Pulmonary artery endothelial cell (primary cell): Measurements from ENCODE around the gene RBPMS2. TPM values are rescaled to one million over a fixed set of nuclear protein-coding genes. Genes with fewer than 3 reads are reported as not detected.

Experiments
- DNase-seq: peaks from one replicate; pipeline ENCODE4 v3.0.0-alpha.2; 2011; ENCODE audit warnings: low read depth, low spot score
- total RNA-seq: library from RNA; depleted of rRNA; stranded (reverse); fragments of >200 nt; gene quantifications from 2 replicates; pipeline ENCODE4 v1.2.3, GENCODE V29; 2014

The RBPMS2 gene
- total RNA-seq, 1 donor from 2014 or later = 0.07 TPM

DNA sequence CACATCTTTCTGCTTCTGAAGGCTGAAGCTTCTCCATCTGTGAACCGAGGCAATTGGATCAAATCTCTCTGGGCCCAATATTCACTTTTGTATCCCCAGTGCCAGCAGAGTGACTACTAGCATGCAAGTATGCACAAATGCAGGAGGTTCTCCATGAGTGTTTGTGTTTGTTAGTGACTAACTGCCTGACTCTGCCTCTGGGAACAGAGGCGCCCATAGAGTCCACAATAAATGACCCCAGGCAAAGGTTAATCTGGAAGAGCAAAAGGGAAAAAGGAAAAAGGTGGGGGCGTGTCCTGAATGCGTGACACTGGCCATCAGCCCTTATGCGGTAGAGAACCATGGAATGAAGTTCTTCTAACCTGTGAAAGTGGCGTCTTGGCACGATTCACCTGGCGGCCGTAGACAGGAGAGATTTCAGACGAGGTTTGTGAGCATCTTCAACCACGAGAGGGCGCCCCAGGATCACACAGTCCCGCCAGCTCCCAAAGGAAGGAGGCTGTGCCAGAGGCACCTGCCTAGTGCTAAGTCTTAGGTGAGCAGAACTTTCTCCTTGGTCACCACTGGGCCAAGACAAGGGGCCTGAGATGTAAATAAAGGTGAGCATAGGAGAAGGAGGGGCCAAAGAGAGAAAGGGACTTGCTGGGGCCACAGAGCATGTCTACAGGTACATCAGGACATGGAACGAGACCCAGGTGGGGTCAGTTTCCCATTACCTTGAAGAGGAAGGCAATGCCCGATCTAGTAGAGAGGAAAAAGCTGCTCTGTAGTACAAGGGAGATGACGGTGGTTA is 44.2 kb downstream of the RBPMS2 start:
- DNase-seq = no peak

DNA sequence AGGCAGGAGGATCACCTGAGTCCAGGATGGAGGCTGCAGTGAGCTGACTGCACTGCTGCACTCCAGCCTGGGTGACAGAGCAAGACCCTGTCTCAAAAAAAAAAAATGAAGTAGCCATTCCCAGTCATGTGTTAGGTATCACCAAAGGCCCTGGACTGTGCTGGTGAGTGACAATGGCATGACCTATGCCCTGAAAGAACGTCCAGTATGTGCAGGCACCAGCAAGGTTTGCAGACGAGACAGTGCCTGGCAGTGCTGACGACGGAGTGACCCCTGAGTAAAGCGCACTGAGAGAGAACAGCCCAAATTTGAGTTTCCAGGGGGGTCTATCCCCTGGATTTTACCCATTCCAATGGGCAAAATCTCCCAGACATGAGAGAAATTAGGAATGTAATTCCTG is 45.2 kb downstream of the RBPMS2 start:
- no peak for DNase-seq

DNA sequence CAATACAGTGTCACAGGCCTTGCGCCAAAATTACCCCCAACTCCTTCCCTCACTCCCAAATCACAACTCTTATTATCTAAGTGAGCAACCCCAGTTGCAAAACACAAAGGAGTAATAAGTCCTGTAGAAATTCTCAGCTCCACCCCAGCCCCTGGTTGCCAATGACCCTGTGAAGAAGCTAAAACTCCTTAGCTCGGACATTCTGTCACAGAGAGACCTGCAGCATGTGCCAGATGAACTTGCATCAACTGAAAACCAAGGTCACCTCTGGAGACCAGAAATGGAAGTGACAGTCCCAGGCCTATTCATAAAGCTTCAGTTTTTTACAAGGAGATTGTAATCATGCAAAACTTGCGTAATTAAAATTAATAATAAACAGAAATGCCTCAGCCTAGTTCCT is 55.2 kb downstream of the RBPMS2 start:
- no peak for DNase-seq

DNA sequence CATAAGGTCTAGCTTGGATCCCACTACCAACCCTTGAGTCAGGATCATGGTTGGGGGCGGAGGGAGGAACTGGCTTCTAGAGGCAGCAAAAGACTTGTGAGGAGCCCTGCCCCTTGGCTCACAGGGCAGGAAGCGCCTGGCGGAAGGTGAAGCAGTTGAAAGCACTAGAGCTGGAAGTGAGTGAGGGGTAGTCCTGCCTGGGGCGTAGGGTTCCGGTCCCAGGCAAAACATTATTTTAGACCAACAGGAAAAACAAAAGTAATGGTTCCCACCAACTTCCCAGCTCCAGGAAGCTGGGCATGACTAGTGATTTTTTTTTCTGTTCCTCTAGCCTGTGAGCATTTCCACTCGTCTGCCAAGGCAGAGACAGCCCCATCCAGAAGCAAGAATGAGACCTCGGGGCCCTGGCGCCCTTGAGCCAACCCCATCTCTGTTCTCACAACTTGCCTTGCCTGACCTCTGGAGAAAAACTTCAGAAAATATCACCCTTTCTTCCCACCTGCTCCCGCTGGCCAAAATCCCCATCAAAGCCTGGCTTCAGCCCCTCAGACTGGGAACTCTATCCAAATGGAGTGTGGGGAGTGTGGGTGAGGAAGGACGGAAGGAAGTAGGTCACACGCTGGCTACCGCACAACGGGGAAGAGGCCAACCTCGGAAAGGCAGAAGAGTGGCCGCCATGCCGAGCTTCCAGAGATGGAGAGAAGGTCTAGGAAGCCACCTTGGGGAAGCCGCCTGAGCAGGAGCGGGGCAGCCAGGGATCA is 57.5 kb downstream of the RBPMS2 start:
- DNase-seq = no peak

DNA sequence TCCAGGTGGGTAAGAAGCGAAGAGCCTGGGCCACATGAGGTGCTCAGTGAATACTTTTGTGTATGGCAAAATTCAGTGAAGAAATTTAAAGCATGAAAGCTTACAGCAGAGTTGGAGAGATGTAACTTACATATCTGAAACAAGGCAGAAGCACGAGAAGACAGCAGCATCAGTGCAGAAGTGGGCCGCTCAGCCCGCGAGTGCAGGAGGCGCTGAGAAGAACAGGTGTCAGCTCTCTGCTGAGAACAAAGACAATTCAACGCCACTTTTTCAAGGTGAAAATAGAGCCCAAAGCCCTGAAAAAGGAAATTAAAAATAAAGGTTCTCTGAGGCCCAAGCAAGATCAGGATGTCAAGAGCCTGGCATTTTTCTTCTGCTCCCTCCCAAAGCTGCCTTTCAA is 58.3 kb downstream of the RBPMS2 start:
- DNase-seq = no peak

DNA sequence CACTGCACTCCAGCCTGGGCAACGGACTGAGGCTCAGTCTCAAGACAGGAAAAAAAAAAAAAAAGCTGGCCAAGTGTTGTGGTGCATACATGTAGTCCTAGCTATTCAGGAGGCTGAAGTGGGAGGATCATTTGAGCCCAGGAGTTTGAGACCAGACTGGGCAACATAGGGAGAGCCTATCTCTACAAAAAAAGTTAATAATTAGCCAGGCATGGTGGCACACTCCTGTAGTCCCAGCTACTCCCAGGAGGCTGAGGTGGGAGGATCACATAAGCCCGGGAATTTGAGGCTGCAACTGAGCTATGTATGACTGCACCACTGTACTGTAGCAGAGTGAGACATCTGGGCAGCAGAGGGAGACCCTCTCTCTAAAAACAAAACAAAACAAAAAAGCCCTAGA is 58.9 kb downstream of the RBPMS2 start:
- no peak for DNase-seq

DNA sequence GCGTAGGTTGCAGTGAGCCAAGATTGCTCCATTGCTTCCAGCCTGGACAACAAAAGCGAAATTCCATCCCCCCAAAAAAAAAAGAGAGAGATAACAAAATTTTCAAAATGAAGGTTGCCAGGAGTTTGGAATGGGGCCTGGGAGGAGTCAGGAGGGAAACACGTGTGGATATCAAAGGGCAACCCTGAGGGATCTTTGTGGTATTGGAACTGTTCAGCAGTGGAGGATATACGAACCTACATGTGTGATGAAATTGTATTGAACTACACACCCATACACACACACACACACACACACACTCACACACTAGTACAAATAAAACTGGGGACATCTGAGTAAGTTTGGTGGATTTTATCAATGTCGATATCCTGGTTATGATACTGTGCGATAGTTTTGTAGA is 61.8 kb downstream of the RBPMS2 start:
- no peak for DNase-seq

DNA sequence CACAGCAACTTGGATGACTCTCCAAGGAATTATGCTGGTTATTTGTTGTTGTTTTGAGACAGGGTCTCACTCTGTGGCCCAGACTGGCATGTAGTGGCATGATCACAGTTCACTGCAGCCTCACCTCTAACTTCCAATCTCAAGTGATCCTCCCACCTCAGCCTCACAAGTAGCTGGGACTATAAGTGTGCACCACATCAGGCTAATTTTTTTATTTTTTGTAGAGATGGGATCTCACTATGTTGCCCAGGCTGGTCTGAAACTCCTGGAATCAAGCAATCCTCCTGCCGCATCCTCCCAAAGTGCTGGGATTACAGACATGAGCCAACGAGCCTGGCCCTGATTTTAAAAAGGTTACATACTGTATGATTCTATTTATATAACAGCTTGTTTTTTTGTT is 63.0 kb downstream of the RBPMS2 start:
- no peak for DNase-seq

DNA sequence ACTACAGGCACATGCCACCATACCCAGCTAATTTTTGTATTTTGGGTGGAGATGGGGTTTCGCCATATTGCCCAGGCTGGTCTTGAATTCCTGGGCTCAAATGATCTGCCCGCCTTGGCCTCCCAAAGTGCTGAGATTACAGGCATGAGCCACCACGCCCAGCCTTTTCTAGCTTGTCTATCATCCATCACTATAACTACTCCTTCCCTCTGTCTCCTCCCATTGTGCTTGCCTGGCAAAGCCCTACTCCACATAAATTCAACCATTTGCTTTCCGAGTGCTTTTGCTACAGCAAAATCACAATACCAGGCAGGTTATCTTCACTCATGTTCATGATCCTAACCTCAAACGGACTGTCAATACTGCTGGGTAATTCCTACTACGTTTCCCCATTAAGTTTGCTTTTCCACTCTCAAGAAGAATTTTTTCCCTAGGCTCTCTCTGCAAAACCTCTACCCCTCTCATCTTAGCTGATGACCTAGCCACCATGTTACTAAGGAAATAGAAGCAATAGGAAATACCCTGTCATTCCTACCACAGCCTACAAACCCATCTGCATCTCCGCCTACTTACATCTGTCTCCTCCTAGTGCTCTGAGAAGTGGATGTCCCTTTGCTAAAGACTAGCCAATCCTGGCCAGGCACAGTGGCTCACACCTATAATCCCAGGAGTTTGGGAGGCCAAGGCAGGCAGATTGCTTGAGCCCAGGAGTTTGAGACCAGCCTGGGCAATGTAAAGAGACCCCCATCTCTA is 64.5 kb downstream of the RBPMS2 start:
- no peak for DNase-seq

DNA sequence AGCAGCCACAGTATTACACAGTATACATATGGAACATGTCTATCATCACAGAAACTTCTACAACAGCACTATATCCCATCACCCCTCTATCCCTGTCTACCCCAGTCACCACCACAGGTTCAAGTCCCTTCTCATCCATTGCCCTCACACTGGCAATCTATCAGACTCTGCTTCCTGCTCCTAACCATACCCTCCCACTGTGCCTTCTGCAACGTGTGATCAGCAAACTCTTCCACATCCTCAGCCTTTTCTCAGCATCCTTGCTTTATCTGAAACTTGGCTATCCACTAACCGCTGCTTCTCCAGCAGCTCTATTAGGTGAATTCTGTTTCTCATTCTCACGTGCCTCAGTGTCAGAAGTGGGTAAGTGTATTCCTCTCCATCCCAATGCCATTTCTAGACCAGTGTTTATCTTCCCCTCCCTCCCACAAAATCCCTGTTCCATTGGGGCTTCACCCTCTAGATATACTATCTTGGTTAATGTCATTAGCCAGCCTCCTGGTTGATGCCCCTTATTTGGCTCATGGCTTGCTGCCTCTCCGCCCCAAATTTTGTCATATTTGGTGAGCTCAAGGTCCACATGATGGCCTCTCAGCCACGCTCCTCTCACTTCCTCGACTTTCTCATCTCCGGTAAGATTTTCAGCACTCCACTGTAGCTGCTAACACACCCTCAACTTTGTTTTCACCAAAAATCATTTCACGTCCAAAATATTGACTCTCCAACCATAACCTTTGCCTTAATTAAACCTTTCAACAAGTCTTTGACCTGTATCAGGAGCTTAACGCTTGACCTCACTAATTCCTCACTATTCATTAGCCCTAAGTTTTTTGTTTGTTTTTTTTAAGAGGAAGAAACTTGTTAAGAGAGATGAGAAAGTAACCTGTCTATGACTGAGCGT is 69.1 kb downstream of the RBPMS2 start:
- no peak for DNase-seq

DNA sequence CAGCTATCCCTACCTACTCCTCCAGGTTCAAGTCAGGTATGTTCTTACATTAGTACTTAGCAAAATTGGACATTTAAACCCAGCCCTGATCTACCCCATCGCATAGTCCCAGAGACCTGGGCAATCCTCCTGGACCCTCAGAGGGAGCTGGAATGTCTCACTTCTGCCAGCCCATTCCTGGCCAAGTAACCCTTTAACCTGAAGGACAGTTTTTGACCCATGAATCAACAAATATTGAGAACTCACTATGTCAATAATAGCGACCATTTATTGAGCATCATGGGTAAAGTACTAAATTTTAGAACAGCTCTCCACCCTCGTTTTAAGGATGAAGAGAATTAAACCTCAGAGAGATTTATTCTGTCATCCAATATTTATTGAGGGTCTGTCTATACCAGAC is 70.4 kb downstream of the RBPMS2 start:
- DNase-seq = no peak

DNA sequence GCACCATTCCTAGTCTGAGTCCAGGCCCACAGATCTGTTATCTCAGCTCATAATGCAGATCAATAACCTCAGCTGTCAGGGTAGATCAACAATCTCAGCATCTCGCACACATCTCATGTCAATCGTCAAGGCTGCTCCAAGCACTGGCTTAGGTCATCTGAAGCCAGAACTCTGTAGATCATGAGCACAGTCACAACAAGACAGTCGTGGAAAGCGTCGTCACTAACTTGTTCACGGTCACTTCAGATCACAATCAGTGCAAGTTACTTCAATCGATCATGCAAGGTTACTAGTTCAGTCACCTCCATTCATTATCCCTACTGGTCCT is 71.8 kb downstream of the RBPMS2 start:
- DNase-seq = no peak

DNA sequence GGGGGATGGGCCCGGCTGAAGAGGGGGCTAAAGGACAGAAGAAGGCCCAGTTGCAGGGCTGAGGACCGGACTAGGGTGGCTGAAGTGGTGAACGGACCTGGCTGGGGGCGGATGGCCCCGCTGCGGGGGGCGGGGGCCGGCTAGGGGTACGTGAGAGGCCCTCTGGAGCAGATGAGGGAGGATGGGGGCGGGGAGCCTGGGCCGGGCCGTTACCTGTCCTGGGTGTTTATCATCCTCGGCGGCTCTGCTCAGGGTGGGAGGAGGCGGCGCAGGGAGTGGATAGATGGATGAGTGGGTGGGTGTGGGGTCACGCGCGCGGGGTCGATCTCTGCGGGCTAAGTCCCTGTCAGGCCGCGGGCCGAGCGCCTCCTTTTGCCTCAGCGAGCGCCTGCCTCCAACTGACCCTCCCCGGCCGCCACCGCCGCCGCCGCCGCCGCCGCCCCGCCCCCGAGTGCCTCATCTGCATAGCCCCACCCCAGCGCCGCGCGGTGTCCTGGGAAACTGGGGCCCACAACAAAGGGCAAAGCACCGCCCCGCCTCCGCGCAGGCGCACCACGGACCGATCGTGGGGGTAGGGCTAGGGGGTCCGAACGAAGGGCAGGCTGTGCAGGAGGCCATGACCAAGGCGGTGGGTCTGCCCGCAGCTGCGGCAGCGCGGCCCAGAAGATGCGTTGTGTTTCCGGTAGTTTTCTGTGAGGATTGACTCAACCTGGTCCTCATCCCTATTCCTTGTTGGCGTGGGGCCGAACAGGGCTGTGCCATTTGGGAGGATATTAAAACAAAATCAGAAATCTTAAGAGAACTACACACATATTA is 72.4 kb downstream of the RBPMS2 start:
- peak; percentile 63 for DNase-seq

DNA sequence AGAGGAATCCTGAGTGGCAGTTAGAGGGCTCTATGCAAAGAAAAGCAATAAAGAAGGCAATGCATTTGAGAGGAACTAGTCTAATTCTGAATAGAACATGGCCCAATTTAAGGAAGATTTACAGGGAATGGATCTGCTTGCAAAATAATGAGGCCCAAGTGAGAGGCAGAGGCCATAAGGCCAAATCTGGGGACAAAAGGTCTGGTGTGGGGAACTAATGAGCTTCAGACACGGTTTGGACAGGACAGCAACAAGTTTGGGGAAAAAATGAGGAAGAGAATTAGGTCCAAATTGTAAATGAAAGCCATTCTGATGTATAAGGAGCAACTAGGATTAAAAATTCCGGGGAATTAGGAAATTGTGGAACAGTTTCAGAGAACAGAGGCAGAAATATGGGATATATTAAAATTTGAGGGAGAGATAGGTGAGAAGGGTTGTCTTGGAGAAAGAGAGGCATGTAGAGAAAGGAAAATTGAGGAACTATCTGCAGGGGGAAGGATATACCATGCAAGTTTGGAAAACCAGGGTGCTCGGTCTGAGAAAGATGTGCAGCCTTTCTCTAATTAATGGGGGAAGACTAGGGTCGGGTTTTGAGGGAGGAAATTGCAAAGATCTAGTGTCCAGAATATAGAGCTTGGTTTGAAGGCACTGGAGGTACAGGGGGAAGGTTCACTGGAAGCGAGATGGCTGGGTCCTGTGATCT is 73.8 kb downstream of the RBPMS2 start:
- DNase-seq = no peak

DNA sequence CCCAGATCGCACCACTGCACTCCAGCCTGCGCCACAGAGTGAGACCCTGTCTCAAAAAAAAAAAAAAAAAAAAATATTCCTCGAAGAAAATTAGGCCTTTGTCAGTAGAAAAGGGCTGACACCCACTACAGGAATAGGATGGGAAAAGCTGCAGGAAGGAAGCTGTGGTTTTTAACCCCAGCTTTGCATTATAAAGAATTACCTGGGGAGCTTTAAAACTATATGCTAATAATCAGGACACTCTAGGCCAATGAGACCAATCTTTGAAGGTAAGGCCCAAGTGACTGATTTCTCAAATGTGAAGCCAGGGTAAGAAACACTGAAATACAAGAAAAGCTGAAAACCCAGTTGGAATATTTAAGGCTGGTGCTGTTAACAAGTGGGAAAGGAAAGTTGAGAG is 74.3 kb downstream of the RBPMS2 start:
- DNase-seq = no peak

DNA sequence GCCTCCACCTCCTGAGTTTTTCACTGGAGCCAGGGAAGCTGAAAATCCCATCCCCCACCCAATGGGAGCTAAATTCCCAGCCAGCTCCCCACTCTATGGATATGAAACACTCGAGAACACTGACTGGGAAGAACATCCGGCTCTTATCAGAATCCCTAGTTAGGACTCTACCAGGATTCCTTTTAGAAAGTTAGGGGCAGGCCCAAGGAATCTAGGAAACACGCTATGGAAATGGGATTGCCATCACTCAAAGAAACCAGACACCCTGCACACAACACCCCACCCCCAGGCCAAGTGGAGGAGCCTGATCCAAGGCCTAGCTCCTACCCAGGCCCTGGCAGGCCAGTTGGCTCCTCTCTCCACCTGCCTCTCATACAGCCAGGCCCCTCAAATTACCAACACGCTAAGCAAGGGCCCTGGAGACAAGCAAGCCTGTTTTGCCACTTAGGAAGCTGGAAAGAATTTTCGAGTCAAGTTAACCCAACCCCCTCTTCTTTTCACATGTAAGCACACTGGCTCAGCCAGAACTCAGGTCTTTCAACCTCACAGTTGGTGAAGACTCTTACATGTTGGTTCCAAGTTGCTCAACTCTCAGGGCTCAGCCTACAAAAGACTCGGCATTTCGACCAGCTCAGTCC is 75.5 kb downstream of the RBPMS2 start:
- DNase-seq = no peak

DNA sequence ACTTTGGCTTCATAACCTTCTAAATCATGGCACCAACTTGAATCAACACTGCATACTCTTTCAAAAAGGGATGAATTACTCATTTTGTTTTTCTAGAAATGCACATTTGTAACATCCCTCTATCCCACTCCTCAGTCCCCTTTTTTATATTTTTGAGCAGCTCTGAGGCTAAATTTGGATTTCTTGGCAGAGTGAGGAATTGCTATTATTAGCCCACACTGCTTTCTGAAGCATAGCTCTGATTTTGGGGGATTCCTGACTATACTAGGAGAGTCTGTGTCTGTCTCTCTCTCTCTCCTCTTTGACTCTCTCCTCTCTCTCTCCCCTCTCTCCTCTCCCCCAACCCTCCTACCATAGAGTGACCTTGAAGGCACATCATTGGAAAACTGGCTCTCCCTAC is 76.6 kb downstream of the RBPMS2 start:
- no peak for DNase-seq

DNA sequence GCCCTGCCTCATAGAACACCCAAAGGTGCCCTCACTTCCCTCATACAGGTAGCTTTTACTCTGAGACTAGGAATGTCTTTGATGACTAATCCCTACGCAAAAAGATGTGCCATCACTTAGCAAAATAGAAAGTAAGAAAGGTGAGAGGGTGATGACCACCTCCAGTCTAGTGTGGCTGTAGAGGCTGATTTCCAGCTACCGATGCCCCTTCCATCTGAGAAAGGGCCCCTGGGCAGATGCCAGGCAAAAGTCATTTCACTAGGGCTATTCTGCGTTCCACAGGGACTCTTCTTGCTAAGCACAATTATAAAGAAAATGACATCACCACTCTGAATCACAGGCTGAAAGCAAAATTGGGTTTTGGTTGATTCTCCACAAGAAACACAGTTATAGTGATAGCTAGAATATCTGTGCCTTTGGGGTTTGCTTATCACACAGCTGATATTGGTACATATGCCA is 77.4 kb downstream of the RBPMS2 start:
- DNase-seq = no peak

DNA sequence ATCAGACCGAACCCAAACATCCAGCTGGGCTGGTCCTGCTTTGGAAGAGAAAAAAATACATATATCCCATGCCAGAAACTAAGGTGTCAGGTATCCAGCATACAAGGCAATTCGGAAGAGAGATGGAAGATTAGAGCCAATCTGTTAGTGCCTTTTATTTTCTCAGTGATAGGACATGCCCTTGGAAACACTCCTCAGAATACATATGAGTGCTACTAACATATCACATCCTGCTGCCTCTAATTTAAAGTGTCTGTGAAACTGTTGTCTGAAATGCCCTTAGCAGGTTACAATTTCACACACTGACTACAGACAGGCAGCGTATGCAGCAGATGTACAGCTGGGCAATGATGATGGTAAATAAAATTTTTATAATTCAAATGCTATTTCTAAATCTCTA is 78.9 kb downstream of the RBPMS2 start:
- no peak for DNase-seq
